Loucy (cell line): ENCODE results near the gene GPR139.

Experiments
- H2AFZ ChIP-seq: fragments of 200-600 bp; sonication (generic); 2 replicates; pipeline ENCODE4 v1.6.0; 2016; ENCODE audit warnings: antibody characterized with exemption, mild to moderate bottlenecking, low read length, moderate library complexity
- H3F3A ChIP-seq: fragments of 200-600 bp; 2 replicates; pipeline ENCODE4 v1.6.0; 2016; ENCODE audit warnings: antibody characterized with exemption, low read depth, mild to moderate bottlenecking
- H3K27me3 ChIP-seq: fragments of 200-600 bp; sonication (generic); 2 replicates; pipeline ENCODE4 v1.6.1; 2014; ENCODE audit warnings: low read length, mild to moderate bottlenecking; ENCODE audit not compliant: insufficient read depth, poor library complexity, severe bottlenecking
- H3K36me3 ChIP-seq: fragments of 200-600 bp; sonication (generic); 2 replicates; pipeline ENCODE4 v1.6.1; 2016; ENCODE audit warnings: low read length; ENCODE audit not compliant: insufficient read depth
- H3K4me1 ChIP-seq: fragments of 200-600 bp; sonication (generic); 2 replicates; pipeline ENCODE4 v1.5.1; 2014; ENCODE audit warnings: low read length, mild to moderate bottlenecking; ENCODE audit not compliant: insufficient read depth, poor library complexity, severe bottlenecking
- H3K4me2 ChIP-seq: fragments of 200-600 bp; sonication (generic); 2 replicates; pipeline ENCODE4 v1.6.0; 2014; ENCODE audit warnings: antibody characterized with exemption, low read length, low read depth, mild to moderate bottlenecking; ENCODE audit not compliant: poor library complexity, severe bottlenecking
- H3K4me3 ChIP-seq: fragments of 200-600 bp; sonication (generic); 2 replicates; pipeline ENCODE4 v1.5.1; 2014; ENCODE audit warnings: low read length, mild to moderate bottlenecking, mixed read lengths; ENCODE audit not compliant: poor library complexity, severe bottlenecking
- H3K79me2 ChIP-seq: fragments of 200-600 bp; sonication (generic); 2 replicates; pipeline ENCODE4 v1.6.1; 2014; ENCODE audit warnings: low read length; ENCODE audit not compliant: insufficient read depth
- H3K9ac ChIP-seq: fragments of 200-600 bp; sonication (generic); 2 replicates; pipeline ENCODE4 v1.6.0; 2014; ENCODE audit warnings: mild to moderate bottlenecking, low read depth, low read length, moderate library complexity; ENCODE audit not compliant: poor library complexity, severe bottlenecking
- H3K9me2 ChIP-seq: fragments of 200-600 bp; sonication (generic); replicated peaks from 2 replicates; pipeline ENCODE4 v1.6.1; 2016; ENCODE audit warnings: low read depth, low read length, mixed read lengths
- H3K9me3 ChIP-seq: fragments of 200-600 bp; sonication (generic); 2 replicates; pipeline ENCODE4 v1.6.1; 2014; ENCODE audit warnings: mild to moderate bottlenecking, antibody characterized with exemption, low read length, low read depth; ENCODE audit not compliant: insufficient read depth
- H4K20me1 ChIP-seq: fragments of 200-600 bp; sonication (generic); 2 replicates; pipeline ENCODE4 v1.6.0; 2014; ENCODE audit warnings: antibody characterized with exemption, low read length, mild to moderate bottlenecking; ENCODE audit not compliant: insufficient read depth, poor library complexity, severe bottlenecking
- EZH2phosphoT487 ChIP-seq: fragments of 200-600 bp; IDR thresholded peaks from 2 replicates; pipeline ENCODE4 v1.6.1; 2018; ENCODE audit warnings: antibody characterized with exemption, mild to moderate bottlenecking, moderate library complexity, borderline replicate concordance
- TF ChIP-seq, protein P1 (sequence below): fragments of 200-600 bp; sonication (generic); conservative IDR thresholded peaks from 2 replicates; pipeline ENCODE4 v1.5.1; 2014; ENCODE audit warnings: mild to moderate bottlenecking, antibody characterized with exemption, low read length

GPR139 gene

DNA sequence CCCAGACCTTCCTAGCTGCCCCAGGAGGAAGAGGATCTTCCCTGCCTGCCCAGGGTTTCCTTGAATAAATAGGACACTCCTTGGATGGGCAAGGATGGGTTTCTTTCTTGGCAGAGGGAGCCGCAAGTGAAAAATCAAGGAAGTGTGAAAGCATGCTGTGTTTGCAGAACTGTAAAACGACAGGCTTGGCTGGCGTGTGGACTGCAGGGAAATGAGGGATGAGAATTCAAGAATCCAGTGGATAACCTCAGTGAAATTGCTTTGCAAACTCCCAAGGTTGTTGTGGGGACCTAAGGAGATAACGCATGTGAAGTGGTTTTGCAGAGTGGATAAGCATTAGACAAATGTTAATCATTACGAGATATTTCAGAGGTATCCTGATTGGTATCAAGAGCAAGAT, 20.4 kb downstream of the GPR139 start:
- H3K9ac ChIP-seq, result no peak overlapping the region
- H3K9me3 ChIP-seq, result 0 out of 2 replicates have a peak, but pooled peaks cover 4% of the 10 kb centered on the region
- no peak overlapping the region for H2AFZ ChIP-seq
- H3K36me3 ChIP-seq, result no peaks in the 10 kb centered on the region
- no peaks in the 10 kb centered on the region for H3K79me2 ChIP-seq
- H4K20me1 ChIP-seq, result no peaks in the 10 kb centered on the region
- no peak overlapping the region for H3K4me2 ChIP-seq
- no peaks in the 10 kb centered on the region for H3F3A ChIP-seq
- H3K27me3 ChIP-seq, result no peaks in the 10 kb centered on the region
- TF ChIP-seq EZH2phosphoT487, result no peak
- TF ChIP-seq, protein P1, sequence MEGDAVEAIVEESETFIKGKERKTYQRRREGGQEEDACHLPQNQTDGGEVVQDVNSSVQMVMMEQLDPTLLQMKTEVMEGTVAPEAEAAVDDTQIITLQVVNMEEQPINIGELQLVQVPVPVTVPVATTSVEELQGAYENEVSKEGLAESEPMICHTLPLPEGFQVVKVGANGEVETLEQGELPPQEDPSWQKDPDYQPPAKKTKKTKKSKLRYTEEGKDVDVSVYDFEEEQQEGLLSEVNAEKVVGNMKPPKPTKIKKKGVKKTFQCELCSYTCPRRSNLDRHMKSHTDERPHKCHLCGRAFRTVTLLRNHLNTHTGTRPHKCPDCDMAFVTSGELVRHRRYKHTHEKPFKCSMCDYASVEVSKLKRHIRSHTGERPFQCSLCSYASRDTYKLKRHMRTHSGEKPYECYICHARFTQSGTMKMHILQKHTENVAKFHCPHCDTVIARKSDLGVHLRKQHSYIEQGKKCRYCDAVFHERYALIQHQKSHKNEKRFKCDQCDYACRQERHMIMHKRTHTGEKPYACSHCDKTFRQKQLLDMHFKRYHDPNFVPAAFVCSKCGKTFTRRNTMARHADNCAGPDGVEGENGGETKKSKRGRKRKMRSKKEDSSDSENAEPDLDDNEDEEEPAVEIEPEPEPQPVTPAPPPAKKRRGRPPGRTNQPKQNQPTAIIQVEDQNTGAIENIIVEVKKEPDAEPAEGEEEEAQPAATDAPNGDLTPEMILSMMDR, result no peak
- H3K4me3 ChIP-seq, result no peak overlapping the region
- H3K4me1 ChIP-seq, result no peaks in the 10 kb centered on the region
- H3K9me2 ChIP-seq, result no peaks in the 10 kb centered on the region

DNA sequence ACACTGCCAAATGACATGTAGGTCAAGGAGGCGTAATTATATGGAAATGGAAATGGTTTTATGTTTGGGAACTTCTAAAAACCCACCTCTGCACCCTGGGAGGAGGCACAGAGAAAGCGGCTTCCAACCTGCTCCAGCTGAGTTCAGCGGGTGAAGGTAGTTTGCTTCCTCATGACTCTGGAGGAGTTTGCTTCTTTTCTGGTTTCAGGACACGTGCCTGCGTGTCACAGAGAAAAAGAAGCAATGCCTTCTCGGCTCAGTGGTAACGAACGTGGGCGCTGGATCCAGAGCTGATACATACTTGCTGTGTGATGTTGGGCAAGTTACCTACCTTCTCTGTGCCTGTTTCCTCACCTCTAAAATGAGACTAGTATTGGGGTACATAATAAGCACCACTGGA, 22.1 kb downstream of the GPR139 start:
- Histone ChIP-seq H3K4me1 (no peaks in the 10 kb centered on the region), H3K27me3 (no peaks in the 10 kb centered on the region), H3K9me2 (no peaks in the 10 kb centered on the region), H2AFZ (no peak overlapping the region), H3K4me2 (no peak overlapping the region), H3K9me3 (no peaks in the 10 kb centered on the region), H3K9ac (no peak overlapping the region), H3K79me2 (no peaks in the 10 kb centered on the region), H3K4me3 (no peak overlapping the region), H3K36me3 (no peaks in the 10 kb centered on the region), H4K20me1 (no peaks in the 10 kb centered on the region), H3F3A (no peaks in the 10 kb centered on the region)
- TF ChIP-seq EZH2phosphoT487, result no peak
- TF ChIP-seq, protein P1, result no peak

DNA sequence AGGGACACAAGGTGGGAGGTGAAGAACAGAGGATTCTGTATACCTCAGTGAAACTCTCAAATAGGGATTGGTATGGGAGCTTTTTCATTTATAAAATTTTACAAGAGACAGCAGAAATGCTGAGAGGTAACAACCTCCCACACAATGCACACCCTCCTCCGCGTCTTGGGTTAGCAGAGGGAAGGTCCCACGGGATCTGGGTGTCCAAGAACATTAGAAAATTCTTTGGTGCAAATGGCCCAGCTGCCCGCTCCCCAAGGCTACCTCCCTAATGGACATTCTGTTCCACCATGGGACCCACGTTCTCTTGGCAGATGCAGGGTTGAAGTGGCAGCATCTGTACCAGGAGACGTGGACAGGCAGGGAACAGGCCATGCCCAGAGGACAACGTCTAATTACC, 22.5 kb downstream of the GPR139 start:
- no peaks in the 10 kb centered on the region for H3K27me3 ChIP-seq
- TF ChIP-seq EZH2phosphoT487, result no peak
- TF ChIP-seq, protein P1, result no peak
- no peak overlapping the region for H3K4me2 ChIP-seq
- no peaks in the 10 kb centered on the region for H3K79me2 ChIP-seq
- H3K9ac ChIP-seq, result no peak overlapping the region
- H3K4me3 ChIP-seq, result no peak overlapping the region
- H3K9me3 ChIP-seq, result no peaks in the 10 kb centered on the region
- H3K36me3 ChIP-seq, result no peaks in the 10 kb centered on the region
- no peak overlapping the region for H2AFZ ChIP-seq
- no peaks in the 10 kb centered on the region for H4K20me1 ChIP-seq
- no peaks in the 10 kb centered on the region for H3K4me1 ChIP-seq
- H3K9me2 ChIP-seq, result no peaks in the 10 kb centered on the region
- no peaks in the 10 kb centered on the region for H3F3A ChIP-seq
